PC-9 (cell line): ENCODE measurements around the gene BTN3A1.

Experiments used
- CTCF ChIP-seq: fragments of 200-600 bp; sonication (generic); conservative IDR thresholded peaks from 2 replicates; pipeline ENCODE4 v1.6.1; 2017; ENCODE audit warnings: mixed run types, antibody characterized with exemption, mild to moderate bottlenecking, moderate library complexity
- EZH2 ChIP-seq: fragments of 200-600 bp; sonication (generic); IDR thresholded peaks from 2 replicates; pipeline ENCODE4 v1.8.0; 2017; ENCODE audit warnings: antibody characterized with exemption, low read depth

DNA sequence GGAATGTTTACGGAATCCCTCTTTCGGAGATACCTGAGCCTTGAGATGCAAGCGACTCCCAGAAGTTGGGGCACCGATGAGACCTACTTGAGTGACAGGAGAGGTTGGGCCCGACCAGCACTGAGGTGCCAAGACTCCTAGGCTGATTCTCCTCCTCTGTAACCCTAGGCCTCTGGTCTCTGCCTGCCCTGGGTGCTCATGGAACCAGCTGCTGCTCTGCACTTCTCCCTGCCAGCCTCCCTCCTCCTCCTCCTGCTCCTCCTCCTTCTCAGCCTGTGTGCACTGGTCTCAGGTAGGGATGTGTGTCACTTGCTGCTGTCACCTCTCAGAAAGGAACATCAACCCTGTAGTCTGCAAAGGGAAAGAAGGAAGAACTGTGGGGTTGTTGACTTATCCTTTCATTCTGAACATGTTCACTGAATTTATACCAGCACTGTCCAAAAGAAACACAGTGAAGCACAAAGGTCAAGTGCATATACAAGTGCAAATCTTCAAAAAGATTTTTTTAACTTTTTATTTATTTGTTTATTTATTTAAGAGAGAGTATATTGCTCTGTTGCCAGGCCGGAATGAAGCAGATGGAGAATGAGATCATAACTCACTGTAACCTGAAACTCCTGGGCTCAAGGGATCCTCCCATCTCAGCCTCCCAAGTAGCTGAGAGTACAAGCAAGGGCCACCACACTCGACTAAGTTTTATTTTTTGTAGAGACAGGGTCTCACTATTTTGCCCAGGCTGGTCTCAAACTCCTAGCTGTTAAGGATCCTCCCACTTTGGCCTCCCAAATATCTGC, 18.3 kb upstream of the BTN3A1 start:
- no peak for TF ChIP-seq EZH2
- no peak for TF ChIP-seq CTCF
